Stimulated activated CD8-positive, alpha-beta memory T cell treated with anti-CD3 and anti-CD28 coated beads, Interleukin-4, amount 100 ng/mL, for 24 hours (primary cell): ENCODE data around the gene MAN1A1.

Experiments
- DNase-seq: peaks from one replicate; pipeline ENCODE4 v3.0.0-alpha.2; 2020; ENCODE audit warnings: low read depth

The MAN1A1 gene

DNA sequence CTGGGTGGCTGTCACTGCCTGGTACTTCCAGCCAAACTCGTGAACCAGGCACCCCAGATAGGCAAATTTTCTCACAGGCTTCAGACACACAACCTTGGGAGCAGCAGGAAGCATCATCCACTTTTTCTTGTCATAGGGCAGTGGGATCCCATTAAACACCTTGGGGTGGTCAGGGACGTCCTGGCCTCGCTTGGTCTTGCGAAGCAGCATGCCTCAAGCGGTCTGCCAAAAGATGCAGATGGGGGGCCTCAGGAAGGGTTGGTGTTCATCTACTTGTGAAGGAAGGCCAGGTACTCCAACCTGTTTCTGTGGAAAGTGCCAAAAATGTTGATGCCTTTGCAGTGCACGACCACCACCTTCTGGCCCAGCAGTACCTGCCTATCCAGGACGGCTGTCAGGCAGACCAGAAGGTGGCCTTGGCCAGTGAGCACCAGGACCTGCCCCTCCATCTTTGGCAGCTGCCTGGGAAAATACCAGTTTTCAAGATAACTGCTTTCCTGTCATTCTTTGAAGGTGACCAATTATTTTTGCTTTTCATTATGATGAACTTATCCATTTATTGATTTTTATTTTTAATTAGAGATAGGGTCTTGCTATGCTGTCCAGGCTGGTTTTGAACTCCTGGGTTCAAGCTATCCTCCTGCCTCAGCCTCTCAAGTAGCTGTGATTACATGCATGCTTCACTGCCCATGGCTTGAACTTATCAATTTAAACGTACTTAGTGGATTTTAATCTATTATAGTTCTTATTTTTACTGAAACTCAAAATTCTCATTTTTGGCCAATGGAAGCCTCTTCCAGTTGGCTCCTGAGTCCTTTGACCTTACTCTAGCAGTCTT lies 80.1 kb downstream of the MAN1A1 start:
- no peak for DNase-seq

- DNase-seq: no peak
These were observed 82.2 kb downstream of the MAN1A1 start for GRCh38 chr6:119267126-119267905.

- no peak for DNase-seq
These were observed 84.6 kb downstream of the MAN1A1 start for GRCh38 chr6:119264854-119265397.

GRCh38 chr6:119262612-119263011 lies 86.9 kb downstream of the MAN1A1 start:
- DNase-seq: no peak

DNA sequence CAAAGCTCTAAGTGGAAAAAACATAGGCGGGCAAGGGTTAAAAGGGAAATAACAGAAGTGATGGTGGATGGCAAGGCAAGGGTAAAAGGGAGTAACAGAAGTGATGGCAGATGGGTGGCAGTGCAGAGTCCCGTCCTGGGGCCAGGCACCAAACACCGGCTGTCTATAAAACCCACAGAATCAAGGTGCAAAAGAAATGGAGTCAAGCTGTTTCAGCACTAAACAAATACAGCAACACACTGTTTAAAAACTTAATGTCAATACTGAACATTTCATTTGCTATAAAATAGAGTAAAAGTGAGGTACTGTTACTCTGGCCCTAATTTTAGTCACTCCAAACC lies 87.6 kb downstream of the MAN1A1 start:
- DNase-seq: no peak

- DNase-seq: no peak
These were observed 90.5 kb downstream of the MAN1A1 start for GRCh38 chr6:119259027-119259426.

- no peak for DNase-seq
These were observed 91.8 kb downstream of the MAN1A1 start for GRCh38 chr6:119257726-119258125.

DNA sequence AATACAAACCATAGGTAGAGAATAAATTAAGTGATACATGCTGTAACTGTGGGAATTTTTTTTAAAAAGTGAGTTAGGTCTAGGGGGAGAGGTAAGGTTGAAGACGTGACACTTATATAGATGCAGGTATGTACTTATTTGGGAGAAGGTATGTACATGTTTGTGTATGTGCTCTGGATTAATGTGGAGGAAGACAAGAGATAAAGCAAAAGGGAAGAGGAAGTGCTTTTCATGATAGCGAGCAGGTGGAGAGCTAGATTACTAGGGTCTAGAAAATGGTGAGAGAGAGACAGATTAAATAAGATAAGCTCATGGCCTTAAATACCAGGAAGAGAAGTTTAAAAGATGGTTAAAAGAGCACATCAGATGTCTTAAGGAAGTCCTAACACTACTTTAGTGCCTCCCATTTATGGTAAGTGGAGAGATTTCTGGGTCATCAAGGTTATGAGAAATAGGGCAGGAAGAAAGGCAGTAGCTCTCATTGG lies 92.5 kb downstream of the MAN1A1 start:
- DNase-seq: no peak

DNA sequence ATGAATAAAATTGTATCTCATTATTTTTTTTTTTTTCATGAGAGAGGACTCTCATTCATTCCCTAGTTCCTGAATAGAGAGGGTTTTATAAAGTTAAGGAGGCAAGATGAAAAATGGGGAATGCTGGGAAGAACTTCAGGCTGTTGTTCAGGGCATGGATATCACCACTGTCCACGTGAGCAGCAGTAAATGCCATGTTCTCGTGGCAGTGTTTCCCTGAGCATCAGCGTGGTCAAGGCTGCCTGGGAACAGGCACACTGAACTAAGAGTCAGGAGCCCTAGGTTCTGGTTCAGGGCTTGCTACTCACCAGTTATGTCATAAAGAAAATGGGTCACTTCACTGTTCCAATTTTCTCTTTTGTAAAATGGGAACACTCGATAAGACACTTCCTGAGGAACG lies 93.2 kb downstream of the MAN1A1 start:
- DNase-seq: no peak

- no peak for DNase-seq
These were observed 94.1 kb downstream of the MAN1A1 start for GRCh38 chr6:119255492-119255891.

DNA sequence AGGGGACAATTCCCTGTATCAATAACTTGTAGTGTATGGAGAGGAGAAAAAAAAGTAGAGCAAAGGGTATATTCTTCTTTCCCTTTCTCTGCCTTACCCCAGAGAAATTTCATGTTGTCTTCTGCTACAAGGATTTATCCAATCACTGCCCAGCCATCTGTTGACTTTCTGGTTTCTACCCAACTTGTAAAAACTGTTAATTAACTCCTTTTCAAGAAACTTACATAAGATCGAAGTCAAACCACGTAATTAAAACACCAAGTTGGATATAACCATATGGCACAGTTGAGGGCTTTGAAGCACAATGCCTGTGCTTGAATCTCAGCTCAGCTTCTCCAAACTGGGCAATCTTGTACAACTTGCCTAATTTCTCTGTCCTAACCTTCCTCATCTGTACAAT lies 99.5 kb downstream of the MAN1A1 start:
- no peak for DNase-seq

GRCh38 chr6:119249319-119249718 lies 100.2 kb downstream of the MAN1A1 start:
- DNase-seq: no peak

DNA sequence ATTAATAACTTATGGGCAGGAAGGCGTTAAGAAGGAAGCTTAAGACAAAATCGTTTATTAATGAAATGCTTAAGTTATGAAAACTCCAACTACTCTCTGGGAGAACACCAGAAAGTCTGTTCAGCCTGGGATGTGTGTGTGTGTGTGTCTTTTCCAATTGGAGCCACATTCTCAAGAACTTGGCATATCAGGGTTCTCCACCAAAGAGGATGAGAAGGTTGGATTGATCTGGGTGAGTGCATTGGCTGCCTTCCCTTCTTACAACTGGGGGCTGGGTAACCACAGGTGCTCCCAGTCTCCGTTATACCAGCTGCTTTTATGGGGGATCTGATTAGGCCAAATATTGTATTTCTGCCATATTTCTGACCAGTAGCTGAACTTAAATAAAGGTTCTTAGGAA lies 102.1 kb downstream of the MAN1A1 start:
- DNase-seq: no peak

DNA sequence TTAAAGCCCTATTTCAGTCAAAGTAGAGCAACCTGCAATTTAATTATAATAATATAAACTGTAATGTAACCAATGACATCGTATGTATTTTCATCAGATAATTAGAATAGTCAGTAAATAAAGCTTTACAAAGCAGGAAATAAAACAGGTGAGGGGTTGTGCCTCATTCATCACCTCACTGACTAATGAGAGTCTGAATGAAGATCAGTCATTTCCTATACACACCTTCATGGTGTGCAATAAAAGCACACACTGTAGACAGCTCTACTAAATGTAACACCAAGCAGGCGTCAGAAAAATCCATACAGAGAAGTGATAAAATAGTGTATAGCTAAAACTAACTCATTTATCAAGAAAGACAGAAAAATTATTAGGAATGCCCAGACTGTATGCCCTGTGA lies 105.9 kb downstream of the MAN1A1 start:
- no peak for DNase-seq

DNA sequence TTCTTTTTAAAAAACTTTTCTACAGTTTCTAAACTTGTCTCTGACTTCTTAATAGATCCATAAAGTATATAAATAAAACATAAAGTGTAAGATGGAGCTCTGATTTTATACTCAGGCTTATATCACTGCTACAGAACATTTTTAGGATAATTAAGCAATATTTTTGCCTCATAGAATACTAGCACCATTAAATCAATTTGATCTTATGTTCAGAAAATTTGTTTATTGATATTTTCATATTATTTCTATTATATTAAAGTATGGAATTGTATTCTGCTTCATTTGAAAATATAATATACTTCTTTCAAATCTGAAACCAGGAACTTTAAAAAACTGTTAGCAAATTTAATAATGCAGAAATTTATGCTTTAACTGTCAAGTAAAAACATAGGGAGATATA lies 106.5 kb downstream of the MAN1A1 start:
- no peak for DNase-seq

GRCh38 chr6:119241540-119242309 lies 107.8 kb downstream of the MAN1A1 start:
- no peak for DNase-seq

- DNase-seq: no peak
These were observed 108.5 kb downstream of the MAN1A1 start for GRCh38 chr6:119241111-119241465.

DNA sequence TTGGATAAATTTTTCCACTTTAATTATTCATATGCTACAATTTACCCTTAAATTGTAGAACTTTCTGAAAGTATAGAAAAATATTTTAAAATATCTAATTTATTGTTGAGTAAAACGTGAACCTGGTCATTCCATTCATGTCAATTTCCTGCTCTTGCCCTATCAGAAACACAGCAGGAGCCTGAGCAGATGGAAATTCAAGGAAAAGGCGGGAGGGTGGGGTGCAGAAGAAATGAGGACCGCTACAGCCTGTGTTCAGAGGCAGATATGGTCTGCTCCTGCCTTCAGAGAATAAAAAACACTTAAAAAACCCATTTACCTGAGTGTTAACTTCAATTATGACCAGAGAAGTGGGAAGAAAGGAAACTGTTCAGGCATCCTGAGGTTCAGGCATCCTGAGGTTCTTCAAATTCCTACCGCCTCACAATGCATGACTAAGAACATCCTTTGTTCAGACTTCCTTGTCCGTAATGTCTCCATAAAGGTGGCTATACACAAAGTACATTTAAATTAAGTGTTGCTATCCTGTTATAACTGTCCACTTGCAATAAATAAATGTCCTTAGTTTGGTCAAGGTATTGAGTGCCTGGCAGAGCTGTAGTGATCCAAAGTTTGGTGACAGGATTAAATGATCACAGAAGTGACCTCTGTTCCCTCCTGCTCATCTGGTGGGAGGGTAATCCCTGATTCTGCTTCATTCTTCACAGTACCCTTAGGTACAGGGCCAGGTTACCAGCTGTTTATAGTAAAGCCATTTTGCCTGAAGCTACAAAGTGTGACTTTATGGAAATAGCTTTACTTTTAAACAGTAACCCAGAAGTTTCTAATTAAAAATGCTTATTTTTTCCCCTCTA lies 109.1 kb downstream of the MAN1A1 start:
- no peak for DNase-seq

DNA sequence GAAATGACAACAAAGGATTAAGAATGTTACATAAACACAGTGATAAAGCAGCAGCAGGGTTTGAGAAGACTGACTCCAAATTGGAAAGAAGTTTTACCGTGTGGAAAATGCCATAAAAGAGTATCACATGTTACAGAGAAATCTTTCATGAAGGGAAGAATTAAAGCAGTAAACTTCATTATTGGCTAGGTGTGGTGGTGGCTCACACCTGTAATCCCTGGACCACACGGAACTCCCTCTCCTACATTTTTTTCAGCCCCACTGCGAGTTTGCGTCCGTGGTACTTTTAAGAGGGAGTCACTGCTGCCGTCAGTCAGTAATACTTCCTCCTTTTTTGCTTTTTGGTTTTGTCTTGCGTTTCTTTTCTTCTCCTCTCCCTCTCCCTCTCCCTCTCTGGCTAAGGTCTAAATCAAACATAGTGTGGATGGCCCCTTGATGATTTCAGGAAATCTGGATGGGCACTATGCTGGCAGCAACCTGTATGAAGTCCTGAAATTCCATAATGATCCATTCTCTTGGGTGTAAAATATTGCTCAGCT lies 112.3 kb downstream of the MAN1A1 start:
- no peak for DNase-seq

- no peak for DNase-seq
These were observed 114.6 kb downstream of the MAN1A1 start for GRCh38 chr6:119234941-119235340.

- DNase-seq: no peak
These were observed 115.1 kb downstream of the MAN1A1 start for GRCh38 chr6:119234457-119234856.
